HT-29 (cell line): ENCODE measurements around the gene RIMS4. TPM values are rescaled to one million over a fixed set of nuclear protein-coding genes. Genes with fewer than 3 reads are reported as not detected.
A peak's percentile ranks its signal among the peaks of the same experiment; 100 is the strongest.
"Not testable (repeated sequence)": the region's sequence is repeated elsewhere in the genome, so short reads cannot be mapped to it uniquely, and the experiment has no call there.

Experiments used
- DNase-seq: peaks from one replicate; pipeline ENCODE4 v3.0.0-alpha.2; 2015; ENCODE audit warnings: low spot score
- total RNA-seq: library from RNA; depleted of rRNA; stranded (reverse); fragments of >200 nt; shearing (Covaris generic); gene quantifications from 2 replicates; pipeline ENCODE4 v1.2.3, GENCODE V29; 2014

Gene RIMS4
- total RNA-seq, 1 experiment from 2014 or later, result not detected

DNA sequence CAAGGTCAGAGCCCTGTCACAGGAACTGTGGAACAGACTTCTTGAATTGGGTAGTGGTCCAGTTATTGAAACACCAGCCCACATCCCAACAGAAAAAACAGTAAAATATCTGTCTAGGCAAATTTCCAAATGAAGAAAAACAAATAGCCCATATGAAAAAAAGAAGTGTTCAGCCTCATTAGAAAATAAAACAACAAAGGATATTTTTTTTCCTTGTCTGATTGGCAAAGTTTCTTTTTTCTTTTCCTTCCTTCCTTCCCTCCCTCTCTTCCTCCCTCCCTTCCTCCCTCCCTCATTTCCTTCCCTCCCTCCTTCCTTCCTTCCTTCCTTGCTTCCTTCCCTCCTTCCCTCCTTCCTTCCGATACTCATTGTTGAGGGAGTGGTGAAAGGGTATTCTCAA is 20.6 kb upstream of the RIMS4 start:
- no peak for DNase-seq

DNA sequence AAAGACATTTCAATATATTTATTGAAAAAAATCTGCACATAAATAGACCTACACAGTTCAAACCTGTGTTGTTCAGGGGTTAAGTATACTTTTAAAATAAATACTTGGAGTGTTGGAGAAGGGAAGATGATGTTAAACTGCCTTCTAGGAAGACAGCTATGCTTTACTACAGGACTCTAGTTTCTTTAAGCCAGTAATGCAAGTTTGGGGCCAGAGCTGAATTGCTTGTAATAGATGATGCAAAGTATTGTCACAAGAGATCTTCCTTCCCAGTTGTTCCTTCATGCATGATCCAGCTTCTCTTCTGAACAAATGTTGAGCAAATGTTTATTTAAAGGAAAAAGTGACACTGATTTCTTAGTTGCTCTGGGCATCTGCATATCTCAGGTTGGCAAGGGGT is 20.2 kb upstream of the RIMS4 start:
- no peak for DNase-seq

DNA sequence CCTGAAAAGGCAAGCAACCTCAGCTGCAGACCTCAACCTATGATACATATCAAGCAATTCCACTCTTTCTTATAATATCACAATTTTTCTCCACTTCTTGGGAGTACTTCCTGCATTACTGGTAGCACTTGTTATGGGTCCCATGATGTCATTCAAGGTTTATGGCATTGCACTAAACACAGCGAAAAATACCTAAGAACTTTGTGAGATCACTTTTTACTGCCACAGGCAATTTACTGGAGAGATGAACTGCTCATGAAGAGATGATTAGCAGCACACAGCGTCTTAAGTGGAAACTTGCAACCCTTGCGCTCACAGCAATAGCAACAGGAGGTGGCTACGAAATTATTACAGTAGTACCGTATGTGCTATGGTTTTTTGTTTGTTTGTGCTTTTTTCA is 19.3 kb upstream of the RIMS4 start:
- DNase-seq, result no peak

DNA sequence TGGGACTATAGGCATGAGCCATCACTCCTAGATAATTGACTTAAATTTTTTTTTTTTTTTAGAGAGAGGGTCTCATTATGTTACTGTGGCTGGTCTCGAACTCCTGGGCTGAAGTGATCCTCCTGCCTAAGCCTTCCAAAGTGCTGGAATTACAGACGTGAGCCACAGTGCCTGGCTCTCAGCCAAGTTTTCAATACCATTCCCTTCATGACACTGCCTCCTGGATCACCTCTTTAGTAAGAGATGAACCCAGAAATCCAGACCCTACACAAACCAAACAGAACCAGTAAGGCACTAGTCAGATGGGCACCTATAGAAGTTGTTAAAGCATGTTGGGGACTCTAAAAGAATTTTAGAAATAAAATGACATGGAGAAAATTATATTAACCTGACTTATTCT is 18.3 kb upstream of the RIMS4 start:
- DNase-seq, result no peak

DNA sequence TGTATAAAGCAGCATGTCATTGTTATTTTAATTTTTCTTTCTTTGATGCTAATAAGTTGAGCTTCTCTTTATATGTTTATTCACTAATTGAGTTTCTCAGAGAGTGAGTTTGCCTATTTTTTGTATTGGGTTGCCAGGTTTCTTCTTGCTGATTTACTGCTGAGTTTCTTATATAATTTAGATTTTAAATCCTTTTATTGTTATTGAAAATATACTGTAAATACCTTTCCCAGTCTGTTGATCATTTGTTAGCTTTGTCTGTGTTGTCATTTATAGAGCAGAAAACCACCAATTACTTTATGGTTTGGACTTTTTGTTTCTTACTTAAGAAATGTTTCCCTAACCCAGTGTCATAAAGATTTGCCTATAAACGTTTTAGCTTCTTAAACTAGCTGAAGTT is 17.1 kb upstream of the RIMS4 start:
- DNase-seq, result no peak

- DNase-seq, result not testable (repeated sequence)
Measured at GRCh38 chr20:44821576-44821975, 11.2 kb upstream of the RIMS4 start.

DNA sequence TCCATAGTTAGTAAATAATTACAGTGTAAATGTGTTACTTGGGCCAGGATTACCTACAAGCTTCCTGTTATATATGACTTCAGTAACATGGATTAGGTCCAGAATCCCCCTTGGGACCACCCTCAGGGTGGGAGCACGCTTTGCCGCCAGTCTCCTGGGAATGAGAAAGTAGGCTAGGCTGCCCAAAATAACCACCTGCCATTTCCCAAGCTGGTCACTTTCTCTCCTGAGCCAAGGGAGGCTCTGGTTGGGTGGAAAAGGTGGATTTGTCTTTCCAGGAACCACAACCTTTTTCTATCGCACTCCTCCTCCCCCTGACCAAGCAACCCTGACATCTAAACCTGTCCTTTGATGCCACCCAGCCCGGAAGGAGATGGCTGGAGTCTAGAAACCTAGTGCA is 9.6 kb upstream of the RIMS4 start:
- no peak for DNase-seq

DNA sequence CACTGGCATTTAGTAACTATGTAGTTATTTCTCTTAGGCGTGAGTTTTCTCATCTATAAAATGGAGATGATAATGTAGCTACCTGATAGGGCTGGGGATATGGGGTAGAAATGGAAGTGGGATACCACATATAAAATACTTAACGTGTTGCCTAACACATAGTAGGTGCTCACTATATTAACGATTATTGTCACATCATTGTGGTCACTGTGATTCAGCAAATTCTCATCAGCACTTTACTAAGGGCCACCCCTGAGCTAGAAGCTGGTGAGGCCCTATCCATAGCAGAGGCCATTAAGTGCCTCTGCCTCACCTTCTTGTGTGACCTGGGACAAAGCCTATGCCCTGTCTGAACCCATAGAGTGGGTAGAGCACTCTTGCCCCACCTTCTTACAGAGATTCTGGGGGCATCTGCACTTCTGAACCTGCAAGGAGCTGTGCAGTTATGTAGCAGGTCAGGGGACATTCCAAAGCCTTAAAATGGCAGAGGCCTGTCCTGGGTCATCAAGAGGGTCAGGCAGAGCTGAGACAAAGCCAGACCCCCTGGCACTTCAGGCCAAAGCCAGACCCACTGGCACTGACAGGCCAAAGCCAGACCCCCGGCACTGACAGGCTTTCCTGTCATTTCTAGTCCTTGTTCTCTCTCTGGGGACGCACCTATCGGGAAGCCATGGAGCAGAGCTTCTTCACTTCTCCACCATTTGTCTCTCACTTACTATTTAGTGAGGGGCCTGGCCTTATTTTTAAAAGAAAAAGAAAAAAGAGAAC is 7.0 kb upstream of the RIMS4 start:
- DNase-seq, result no peak

- DNase-seq, result no peak
Measured at GRCh38 chr20:44814937-44815336, 4.6 kb upstream of the RIMS4 start.

- DNase-seq, result no peak
Measured at GRCh38 chr20:44811150-44811685, 872 bp upstream of the RIMS4 start.

GRCh38 chr20:44810061-44810390 is 320 bp downstream of the RIMS4 start:
- no peak for DNase-seq

DNA sequence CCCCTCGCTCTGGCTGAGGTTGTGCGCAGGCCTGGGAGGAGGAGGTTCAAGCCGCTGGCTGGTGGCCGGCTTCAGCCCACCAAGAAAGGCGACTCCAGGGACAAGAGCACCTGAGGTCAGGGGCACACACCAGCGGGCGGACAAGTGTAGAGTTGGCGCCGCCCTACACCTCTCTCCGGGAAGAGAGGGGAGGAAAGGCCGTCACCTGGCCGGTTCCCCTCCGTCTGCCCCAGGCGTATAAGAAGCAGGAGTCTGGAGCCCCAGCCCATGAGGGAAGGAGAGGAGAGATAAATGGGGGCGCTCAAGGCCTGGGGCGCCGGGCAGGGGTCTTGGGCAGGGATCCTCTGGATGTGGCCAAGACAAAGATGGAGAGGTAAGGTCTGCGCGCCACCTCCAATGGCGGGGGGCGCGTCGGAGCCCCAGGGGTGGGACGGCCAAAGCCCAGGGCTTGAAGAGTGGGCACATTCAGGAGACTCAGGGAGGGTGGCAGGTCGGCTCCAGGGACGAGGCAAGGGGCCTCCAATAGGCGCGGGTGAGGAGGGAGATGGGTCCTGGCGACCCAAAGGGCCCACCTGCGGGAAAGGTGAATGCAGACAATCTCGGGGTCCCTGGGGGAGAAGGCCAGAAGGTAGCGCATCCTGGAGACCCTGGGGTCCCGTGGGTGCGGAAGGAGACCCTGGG is 826 bp downstream of the RIMS4 start:
- DNase-seq, result no peak

- no peak for DNase-seq
Measured at GRCh38 chr20:44807684-44808056, 2.7 kb downstream of the RIMS4 start.

GRCh38 chr20:44807051-44807683 is 3.2 kb downstream of the RIMS4 start:
- no peak for DNase-seq

- no peak for DNase-seq
Measured at GRCh38 chr20:44805979-44806620, 4.2 kb downstream of the RIMS4 start.

DNA sequence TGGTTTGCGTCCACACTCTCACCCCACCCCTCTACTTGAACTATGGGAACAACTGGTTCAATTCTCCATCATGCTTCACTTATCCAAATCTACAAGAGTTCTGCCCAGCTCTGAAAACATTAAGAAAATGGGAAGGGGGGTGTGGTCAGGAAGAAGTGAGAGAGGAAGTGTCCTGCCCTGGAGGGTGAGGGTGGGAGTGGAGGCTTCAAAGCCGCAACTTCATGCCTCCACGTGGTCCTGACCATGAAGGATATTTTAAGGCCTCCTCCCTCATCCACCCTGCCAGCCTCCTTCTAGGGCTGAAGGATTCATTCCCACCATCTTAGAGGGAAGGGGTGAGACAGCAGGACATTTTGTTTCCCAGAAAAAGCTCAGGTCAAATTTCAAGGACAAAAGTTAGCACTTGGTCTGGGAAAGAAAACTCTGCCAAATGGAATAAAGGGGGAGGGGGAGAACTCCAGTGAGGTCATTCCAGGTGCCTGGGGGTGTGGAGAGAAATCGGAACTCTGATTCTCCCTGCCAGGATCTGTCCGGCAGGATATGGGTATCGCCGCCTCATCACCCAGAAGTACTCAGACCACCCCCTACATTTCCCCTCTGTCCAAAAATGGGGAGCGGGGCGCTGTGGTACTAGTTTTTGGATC is 4.9 kb downstream of the RIMS4 start:
- no peak for DNase-seq

GRCh38 chr20:44803383-44803941 is 6.9 kb downstream of the RIMS4 start:
- no peak for DNase-seq

GRCh38 chr20:44802702-44803101 is 7.6 kb downstream of the RIMS4 start:
- DNase-seq, result no peak

GRCh38 chr20:44800391-44801046 is 9.8 kb downstream of the RIMS4 start:
- DNase-seq, result peak; percentile 42

DNA sequence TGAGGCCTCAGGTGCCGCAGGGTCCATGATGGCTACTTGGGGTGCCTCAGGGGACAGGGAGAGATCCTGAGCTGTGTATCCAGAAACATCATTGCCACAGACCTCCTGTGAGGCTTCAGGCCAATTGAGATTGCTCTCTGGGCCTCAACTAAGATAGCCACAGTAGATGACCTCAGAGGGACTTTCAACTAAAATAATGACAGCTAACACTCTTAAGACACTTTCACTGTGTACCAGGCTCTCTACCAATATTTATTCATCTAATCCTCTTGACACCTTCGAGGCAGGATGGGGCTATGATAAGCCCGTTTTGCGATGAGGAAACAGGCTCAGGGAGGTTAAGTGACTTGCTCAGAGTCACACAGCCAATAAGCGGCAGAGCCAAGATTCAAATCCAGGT is 10.7 kb downstream of the RIMS4 start:
- DNase-seq, result no peak
